SK-N-SH (cell line): ENCODE results near the gene PPP1R8. TPM values are rescaled to one million over a fixed set of nuclear protein-coding genes. Genes with fewer than 3 reads are reported as not detected.
A peak's percentile ranks its signal among the peaks of the same experiment; 100 is the strongest.

Source experiments
- CTCF ChIA-PET: fragments of 300-600, 350-600 bp; formaldehyde crosslinking; extraction: SDS; loops from one replicate; lab custom pipeline; 2021; lab: Yijun Ruan, JAX
- POLR2A ChIA-PET: fragments of 350-600 bp; sonication (Branson Sonifier 250); formaldehyde crosslinking; extraction: SDS; loops from one replicate; lab custom pipeline; 2020; ENCODE audit warnings: antibody characterized with exemption, inconsistent platforms; lab: Yijun Ruan, JAX
- DNase-seq: peaks from one replicate; pipeline ENCODE4 v3.0.0; 2012
- H2AFZ ChIP-seq: fragments of 200-600 bp; sonication (generic); 2 replicates; pipeline ENCODE4 v1.8.1; 2016; ENCODE audit warnings: antibody characterized with exemption, mild to moderate bottlenecking, low read depth
- H3F3A ChIP-seq: fragments of 200-600 bp; sonication (generic); replicated peaks from 2 replicates; pipeline ENCODE3; 2016; ENCODE audit warnings: antibody characterized with exemption, mild to moderate bottlenecking; ENCODE audit not compliant: insufficient read depth
- H3K27ac ChIP-seq, 2 experiments: fragments of 200-500 bp in 1 of 2; fragments of 200-600 bp in 1 of 2; sonication (Bioruptor generic) in 1 of 2; sonication (generic), shearing (Covaris generic) in 1 of 2; 2 replicates each; pipeline versions ENCODE4 v1.5.1 to v1.6.1; 2014 to 2016; ENCODE audit warnings: low read depth in 2 of 2, inconsistent platforms in 1 of 2, low read length in 1 of 2, mild to moderate bottlenecking in 1 of 2, mixed read lengths in 1 of 2
- H3K27me3 ChIP-seq: fragments of 200-600 bp; sonication (generic), shearing (Covaris generic); 2 replicates; pipeline ENCODE4 v1.6.1; 2016; ENCODE audit warnings: mixed run types; ENCODE audit not compliant: insufficient read depth
- H3K36me3 ChIP-seq, 2 experiments: fragments of 200-500 bp in 1 of 2; fragments of 200-600 bp in 1 of 2; sonication (Bioruptor generic) in 1 of 2; sonication (generic) in 1 of 2; replicated peaks in 1 of 2; 2 replicates each; pipeline versions ENCODE3 to v1.5.1; 2014 to 2016; ENCODE audit warnings: low read length in 1 of 2, mild to moderate bottlenecking in 1 of 2; ENCODE audit not compliant: insufficient read depth in 2 of 2, control insufficient read depth in 1 of 2
- H3K4me1 ChIP-seq, 2 experiments: fragments of 200-500 bp in 1 of 2; fragments of 200-600 bp in 1 of 2; sonication (Bioruptor generic) in 1 of 2; sonication (generic), shearing (Covaris generic) in 1 of 2; 2 replicates each; pipeline versions ENCODE4 v1.5.1 to v1.6.1; 2014 to 2016; ENCODE audit warnings: low read depth in 1 of 2, low read length in 1 of 2, mixed run types in 1 of 2; ENCODE audit not compliant: insufficient read depth in 2 of 2, control insufficient read depth in 1 of 2
- H3K4me2 ChIP-seq: fragments of 200-600 bp; sonication (generic), shearing (Covaris generic); 2 replicates; pipeline ENCODE4 v1.6.1; 2017; ENCODE audit warnings: mixed run types
- H3K4me3 ChIP-seq, 2 experiments: fragments of 200-500 bp in 1 of 2; fragments of 200-600 bp in 1 of 2; sonication (Bioruptor generic) in 1 of 2; sonication (generic), shearing (Covaris generic) in 1 of 2; 2 replicates each; pipeline versions ENCODE4 v1.5.1 to v1.8.1; 2014 to 2016; ENCODE audit warnings: low read depth in 2 of 2, inconsistent platforms in 1 of 2, low read length in 1 of 2, mild to moderate bottlenecking in 1 of 2, mixed read lengths in 1 of 2, moderate library complexity in 1 of 2
- H3K79me2 ChIP-seq: fragments of 200-600 bp; sonication (generic); 2 replicates; pipeline ENCODE4 v1.8.1; 2017; ENCODE audit warnings: mild to moderate bottlenecking; ENCODE audit not compliant: insufficient read depth
- H3K9ac ChIP-seq: fragments of 200-600 bp; sonication (generic); 2 replicates; pipeline ENCODE4 v1.6.1; 2017; ENCODE audit warnings: mixed run types
- H3K9me2 ChIP-seq: fragments of 200-600 bp; sonication (generic); 2 replicates; pipeline ENCODE4 v1.6.1; 2017; ENCODE audit warnings: mixed run types
- H3K9me3 ChIP-seq: fragments of 200-600 bp; sonication (generic); 2 replicates; pipeline ENCODE4 v1.6.1; 2017; ENCODE audit warnings: mixed run types, mild to moderate bottlenecking, moderate library complexity
- H4K20me1 ChIP-seq: fragments of 200-600 bp; sonication (generic); 2 replicates; pipeline ENCODE4 v1.6.1; 2017; ENCODE audit warnings: mild to moderate bottlenecking, mixed run types; ENCODE audit not compliant: insufficient read depth
- ELF1 ChIP-seq: IDR thresholded peaks from 2 replicates; pipeline ENCODE4 v1.4.0; 2012
- EZH2phosphoT487 ChIP-seq: fragments of 200-600 bp; sonication (generic); IDR thresholded peaks from 2 replicates; pipeline ENCODE4 v1.6.1; 2017; ENCODE audit warnings: low read depth, mixed run types, mild to moderate bottlenecking, antibody characterized with exemption, moderate library complexity, borderline replicate concordance
- FOSL2 ChIP-seq: IDR thresholded peaks from 2 replicates; pipeline ENCODE4 v1.4.0; 2012; ENCODE audit warnings: low read depth, mild to moderate bottlenecking, moderate library complexity, borderline replicate concordance
- GABPA ChIP-seq: IDR thresholded peaks from 2 replicates; pipeline ENCODE4 v1.4.0; 2012; ENCODE audit warnings: low read depth, mild to moderate bottlenecking
- IRF3 ChIP-seq: fragments of 150-350 bp; IDR thresholded peaks from 2 replicates; pipeline ENCODE4 v1.6.1; 2016; ENCODE audit warnings: mild to moderate bottlenecking, low read depth, low read length
- MAX ChIP-seq: IDR thresholded peaks from 2 replicates; pipeline ENCODE4 v1.4.0; 2012; ENCODE audit warnings: low read depth
- MEF2A ChIP-seq: IDR thresholded peaks from 2 replicates; pipeline ENCODE4 v1.4.0; 2012; ENCODE audit warnings: low read depth, borderline replicate concordance
- NFIC ChIP-seq: IDR thresholded peaks from 2 replicates; pipeline ENCODE4 v1.4.0; 2012; ENCODE audit warnings: borderline replicate concordance
- NRF1 ChIP-seq: IDR thresholded peaks from 2 replicates; pipeline ENCODE4 v1.6.1; 2012; ENCODE audit warnings: low read depth, mild to moderate bottlenecking, low read length
- POLR2AphosphoS5 ChIP-seq: IDR thresholded peaks from 2 replicates; pipeline ENCODE4 v1.6.1; 2012; ENCODE audit warnings: low read depth, low read length
- RCOR1 ChIP-seq: fragments of 150-350 bp; IDR thresholded peaks from 2 replicates; pipeline ENCODE4 v1.6.1; 2017; ENCODE audit warnings: antibody characterized with exemption, low read length
- RXRA ChIP-seq: IDR thresholded peaks from 2 replicates; pipeline ENCODE4 v1.4.0; 2012; ENCODE audit warnings: low read depth, mild to moderate bottlenecking, borderline replicate concordance
- TAF1 ChIP-seq: IDR thresholded peaks from 2 replicates; pipeline ENCODE4 v1.6.1; 2012; ENCODE audit warnings: low read depth, mild to moderate bottlenecking, low read length, moderate library complexity, borderline replicate concordance
- TEAD4 ChIP-seq: IDR thresholded peaks from 2 replicates; pipeline ENCODE4 v1.4.0; 2012; ENCODE audit warnings: mild to moderate bottlenecking, borderline replicate concordance; ENCODE audit not compliant: insufficient read depth
- USF2 ChIP-seq: fragments of 150-350 bp; IDR thresholded peaks from 2 replicates; pipeline ENCODE4 v1.6.1; 2017; ENCODE audit warnings: antibody characterized with exemption, low read length, low read depth, borderline replicate concordance
- YY1 ChIP-seq: IDR thresholded peaks from 2 replicates; pipeline ENCODE4 v1.4.0; 2012; ENCODE audit warnings: low read depth, mild to moderate bottlenecking
- ZBTB33 ChIP-seq: IDR thresholded peaks from 2 replicates; pipeline ENCODE4 v1.4.0; 2012; ENCODE audit warnings: low read depth, borderline replicate concordance
- WGBS: methylation state at CpG from one replicate; pipeline ENCODE4 v1.1.6; 2017; ENCODE audit warnings: low lambda C conversion rate; 5-methylcytosine and 5-hydroxymethylcytosine counted together
- polyA plus RNA-seq, 3 experiments: library from polyadenylated mRNA; depleted of rRNA; stranded (reverse); fragments of >200 nt; gene quantifications; 2 replicates each; pipeline ENCODE4 v1.2.3, GENCODE V29; 2012

The PPP1R8 gene
- polyA plus RNA-seq, 1 of the 3 experiments (the other 2 are of a cell fraction) = 41.8 TPM

- TF ChIP-seq TEAD4 (no peak), TAF1 (no peak), IRF3 (no peak), GABPA (no peak), ELF1 (no peak), NFIC (no peak), MEF2A (no peak), FOSL2 (no peak)
Measured at GRCh38 chr1:27785781-27786455, 44.7 kb upstream of the PPP1R8 start (continued).

GRCh38 chr1:27787895-27788294 is 42.7 kb upstream of the PPP1R8 start:
- POLR2A ChIA-PET = no interaction called here
- no peak for TF ChIP-seq RXRA
- TF ChIP-seq TEAD4 = no peak
- TF ChIP-seq EZH2phosphoT487 = no peak
- no peak for TF ChIP-seq MAX
- CTCF ChIA-PET = no interaction called here

GRCh38 chr1:27789540-27790041 is 41.0 kb upstream of the PPP1R8 start:
- 89% methylated on average over 4 of the region's 4 CpGs for WGBS
- POLR2A ChIA-PET = interaction anchor here (1.1 kb wide), 1 partner anchor 17 kb away, joined by 3 read pairs; the partner anchor contains the start of gene STX12
- no peak overlapping the region for H3K9ac ChIP-seq
- H2AFZ ChIP-seq = no peak overlapping the region
- no peaks in the 10 kb centered on the region for H3K9me3 ChIP-seq
- peaks cover 3 to 25% of the 10 kb centered on the region in 2 experiments; a peak in 2 of 4 replicates for H3K4me1 ChIP-seq
- H3K36me3 ChIP-seq = peaks cover 14 to 33% of the 10 kb centered on the region in 2 experiments
- no peaks in the 10 kb centered on the region for H3K27me3 ChIP-seq
- H3F3A ChIP-seq = peaks cover 10% of the 10 kb centered on the region
- H3K27ac ChIP-seq = peak overlapping the region; percentile 53 to 60
- no peaks in the 10 kb centered on the region for H3K9me2 ChIP-seq
- H3K4me3 ChIP-seq = no peak overlapping the region
- CTCF ChIA-PET = no interaction called here
- DNase-seq = no peak
- H3K79me2 ChIP-seq = peaks cover 35% of the 10 kb centered on the region
- no peaks in the 10 kb centered on the region for H4K20me1 ChIP-seq
- H3K4me2 ChIP-seq = peak overlapping the region; percentile 44
- TF ChIP-seq MAX (no peak), USF2 (no peak), POLR2AphosphoS5 (no peak), GABPA (no peak), NFIC (no peak), ELF1 (no peak), ZBTB33 (no peak), NRF1 (no peak), RCOR1 (no peak), EZH2phosphoT487 (no peak), YY1 (no peak), FOSL2 (no peak)

More at GRCh38 chr1:27787895-27788294, 42.7 kb upstream of the PPP1R8 start:
- Histone ChIP-seq H3K36me3 (peaks cover 6 to 19% of the 10 kb centered on the region in 2 experiments), H3K9ac (no peak overlapping the region), H3K27me3 (no peaks in the 10 kb centered on the region), H3K4me1 (peaks cover 3 to 25% of the 10 kb centered on the region in 2 experiments; a peak in 2 of 4 replicates), H3F3A (peaks cover 12% of the 10 kb centered on the region), H3K4me3 (no peak overlapping the region), H3K27ac (peak overlapping the region in 1 of 2 experiments; percentile 10; a peak in 1 of 4 replicates), H3K9me2 (no peaks in the 10 kb centered on the region), H3K9me3 (no peaks in the 10 kb centered on the region), H4K20me1 (no peaks in the 10 kb centered on the region), H2AFZ (no peak overlapping the region), H3K79me2 (peaks cover 52% of the 10 kb centered on the region), H3K4me2 (no peak overlapping the region)
- no peak for DNase-seq
